Epithelial cell of prostate (primary cell): ENCODE results near the gene KIF17.

Experiments
- DNase-seq: peaks from one replicate; pipeline ENCODE4 v3.0.0-alpha.2; 2011; ENCODE audit warnings: low read depth, low spot score
- H3K27ac ChIP-seq: fragments of 450-650 bp; 2 replicates; pipeline ENCODE4 v1.5.1; 2017; ENCODE audit warnings: mild to moderate bottlenecking

The KIF17 gene

GRCh38 chr1:20666146-20666545 lies 51.7 kb downstream of the KIF17 start:
- no peak overlapping the region for H3K27ac ChIP-seq
- DNase-seq = no peak

GRCh38 chr1:20665726-20666125 lies 52.1 kb downstream of the KIF17 start:
- no peak for DNase-seq

DNA sequence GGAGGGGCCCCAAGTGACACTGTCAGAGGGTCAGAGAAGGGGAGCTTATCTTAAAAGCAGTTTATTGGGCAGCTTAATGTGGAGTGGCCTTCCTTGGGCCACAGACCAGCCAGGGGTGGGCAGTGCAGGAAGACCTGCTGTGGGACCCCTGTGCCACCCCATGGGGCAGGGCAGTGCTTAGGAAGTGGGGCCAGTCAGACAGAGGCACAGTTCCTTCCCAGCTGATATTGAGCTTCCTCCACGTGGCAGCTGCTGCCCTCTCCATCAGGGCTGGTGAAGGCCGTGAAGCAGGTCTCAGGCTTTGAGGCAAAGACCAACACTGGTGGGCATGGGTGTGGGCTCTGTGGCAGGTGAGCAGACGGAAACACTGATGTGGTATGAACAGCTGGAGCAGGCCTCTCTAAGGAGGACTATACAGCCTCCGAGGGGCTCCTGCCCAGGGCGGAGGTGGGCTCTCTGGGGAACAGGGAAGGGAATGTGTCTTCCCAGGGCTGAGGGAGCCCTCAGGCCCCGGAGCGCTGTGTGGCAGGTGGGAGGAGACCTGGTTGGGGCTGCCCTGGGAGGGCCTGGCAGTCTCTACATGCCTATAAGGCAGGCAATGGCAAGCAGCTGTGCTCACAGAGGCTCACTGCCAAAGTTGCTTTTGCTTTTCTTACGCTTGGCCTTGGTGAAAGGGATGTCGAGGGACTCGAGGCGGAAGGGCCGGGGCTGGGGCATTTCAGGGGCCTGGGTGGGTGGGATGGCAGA lies 53.7 kb downstream of the KIF17 start:
- no peak overlapping the region for H3K27ac ChIP-seq
- no peak for DNase-seq

More at GRCh38 chr1:20665726-20666125, 52.1 kb downstream of the KIF17 start:
- no peak overlapping the region for H3K27ac ChIP-seq

GRCh38 chr1:20663365-20663764 lies 54.4 kb downstream of the KIF17 start:
- H3K27ac ChIP-seq = no peak overlapping the region
- DNase-seq = no peak

DNA sequence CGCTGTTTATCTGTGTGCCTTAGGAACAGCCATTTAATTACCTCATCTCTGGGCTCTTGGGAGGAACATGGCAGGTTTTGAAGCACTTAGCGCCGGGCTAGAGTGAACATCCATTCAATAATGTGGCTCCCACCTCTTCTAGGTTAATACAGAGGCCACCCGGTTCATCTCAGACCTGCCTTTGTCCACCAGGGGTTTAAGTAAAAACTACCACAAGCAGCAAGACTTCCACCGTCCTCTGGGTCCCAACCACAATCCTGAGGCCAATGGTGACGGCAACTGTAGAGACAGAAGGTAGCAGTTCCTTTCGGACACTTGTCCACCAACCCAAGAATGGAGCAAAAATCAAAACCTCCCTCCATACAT lies 55.7 kb downstream of the KIF17 start:
- H3K27ac ChIP-seq = peak overlapping the region; percentile 38
- no peak for DNase-seq

GRCh38 chr1:20661207-20662109 lies 56.3 kb downstream of the KIF17 start, which contains the start of gene DDOST:
Gene DDOST (minus strand): TSS chr1:20661369. CDS start chr1:20661350, 19 bp downstream.
- H3K27ac ChIP-seq = peak within 1 kb of the TSS; percentile 38
- DNase-seq = peak; percentile 82

DNA sequence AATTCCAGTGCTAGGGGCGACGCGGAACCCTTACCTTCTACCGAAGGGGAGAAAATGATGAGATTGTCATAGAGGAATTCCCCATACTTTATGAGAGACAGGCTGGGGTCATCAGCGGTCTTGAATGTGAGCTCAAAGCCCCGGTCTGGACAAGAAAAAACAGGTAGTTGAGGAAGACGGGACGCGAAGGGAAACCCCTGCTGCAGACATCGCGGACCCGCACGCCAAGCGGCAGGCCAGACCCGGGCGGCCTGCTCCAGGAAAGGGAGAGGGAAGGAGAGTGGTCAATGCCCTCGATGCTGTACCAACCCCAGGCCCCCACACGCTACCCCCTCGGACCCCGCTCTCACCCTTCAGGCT lies 57.0 kb downstream of the KIF17 start:
- peak overlapping the region; percentile 38 for H3K27ac ChIP-seq
- no peak for DNase-seq

DNA sequence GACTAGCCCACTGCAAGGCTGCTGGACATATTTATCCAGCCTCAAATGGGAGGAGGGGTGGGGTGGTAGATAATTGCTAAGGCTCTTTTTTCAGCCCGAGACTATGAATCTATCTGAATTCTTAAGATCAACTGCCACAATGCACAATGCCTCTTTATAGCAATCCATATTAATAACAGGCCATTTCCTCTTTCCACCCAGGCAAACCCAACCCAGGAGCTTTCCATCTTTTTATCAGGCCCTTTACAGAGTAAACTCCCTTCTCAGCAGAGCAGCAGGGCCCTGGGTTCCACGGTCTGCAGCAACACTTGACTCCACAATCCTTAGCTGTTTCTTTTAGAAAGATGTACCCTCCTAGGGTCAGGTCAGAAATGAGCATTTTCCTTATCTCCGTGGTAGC lies 57.4 kb downstream of the KIF17 start:
- DNase-seq = no peak
- peak overlapping the region; percentile 38 for H3K27ac ChIP-seq

DNA sequence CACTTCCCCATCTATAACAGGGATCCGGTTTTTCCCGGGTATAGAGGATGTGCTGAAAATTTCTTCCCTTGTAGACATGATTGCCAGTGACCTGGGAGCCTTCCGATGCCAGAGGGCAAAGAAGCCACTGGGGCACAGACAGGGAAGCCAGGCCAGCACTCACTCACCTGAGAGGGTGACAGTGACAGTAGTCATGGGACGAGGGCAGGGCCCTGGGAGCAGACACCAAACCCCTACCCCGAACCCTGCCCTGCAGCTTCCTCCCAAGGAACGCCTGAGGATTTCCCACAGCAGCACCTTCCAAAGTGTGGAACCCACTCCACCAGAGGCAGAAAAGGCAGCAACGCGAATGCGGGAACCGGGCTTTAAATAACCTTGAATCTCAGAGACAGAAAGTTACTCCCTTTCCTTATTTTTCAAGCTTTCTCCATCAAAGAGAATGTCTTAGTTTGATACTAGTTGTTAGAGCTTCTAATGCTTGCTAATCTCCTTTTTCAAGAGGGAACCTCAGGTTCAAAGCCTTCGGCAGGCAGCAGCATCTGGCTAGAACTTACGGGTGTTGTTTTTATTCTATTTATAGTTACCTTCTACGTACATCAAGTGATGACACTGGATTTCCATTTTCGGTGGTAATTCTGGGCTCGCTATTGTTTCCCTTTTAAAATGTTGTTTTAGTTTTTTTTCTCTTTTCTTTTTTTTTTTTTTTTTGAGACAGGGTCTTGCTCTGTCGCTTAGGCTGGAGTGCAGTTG lies 59.5 kb downstream of the KIF17 start:
- H3K27ac ChIP-seq = no peak overlapping the region
- DNase-seq = no peak

DNA sequence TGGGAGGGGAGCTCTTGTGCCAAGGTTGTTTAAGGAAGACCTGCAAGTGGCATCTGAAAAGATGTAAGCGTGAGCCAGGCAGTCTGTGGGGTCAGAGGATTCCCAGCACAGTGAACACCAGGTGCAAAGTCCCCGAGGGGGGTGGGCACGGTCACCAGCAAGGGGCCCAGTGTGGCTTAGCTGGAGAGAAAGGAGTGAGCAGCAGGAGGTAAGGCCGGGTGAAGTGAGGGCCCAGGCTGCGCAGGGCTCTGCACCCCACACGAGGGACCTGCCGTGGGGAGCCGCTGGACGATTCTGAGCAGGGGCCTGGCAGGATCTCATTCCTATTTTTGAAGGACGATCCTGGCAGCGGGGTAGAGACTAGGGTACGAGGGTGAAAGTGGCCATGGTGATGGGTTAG lies 60.8 kb downstream of the KIF17 start:
- no peak overlapping the region for H3K27ac ChIP-seq
- no peak for DNase-seq

- DNase-seq = no peak
- H3K27ac ChIP-seq = no peak overlapping the region
These were observed 63.6 kb downstream of the KIF17 start for GRCh38 chr1:20654104-20654690.

DNA sequence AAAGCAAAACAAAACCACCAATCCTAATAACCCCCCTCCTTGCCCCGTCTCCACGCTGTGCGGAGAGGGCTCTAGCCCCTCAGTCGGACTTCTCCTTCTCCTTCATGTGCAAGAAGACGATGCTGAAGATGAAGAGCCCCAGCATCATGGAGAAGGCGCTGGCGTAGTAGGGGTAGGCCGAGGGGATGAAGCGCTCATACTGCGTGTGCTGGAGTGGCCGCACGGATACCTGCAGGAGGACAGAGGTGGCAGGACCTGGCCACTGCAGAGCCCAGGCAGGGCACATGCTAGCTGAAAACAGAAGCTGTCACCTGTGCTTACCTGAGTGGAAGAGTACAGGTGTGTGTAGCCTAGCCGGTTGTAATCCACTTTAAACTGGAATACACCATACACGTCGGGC lies 65.5 kb downstream of the KIF17 start:
- no peak for DNase-seq
- no peak overlapping the region for H3K27ac ChIP-seq

DNA sequence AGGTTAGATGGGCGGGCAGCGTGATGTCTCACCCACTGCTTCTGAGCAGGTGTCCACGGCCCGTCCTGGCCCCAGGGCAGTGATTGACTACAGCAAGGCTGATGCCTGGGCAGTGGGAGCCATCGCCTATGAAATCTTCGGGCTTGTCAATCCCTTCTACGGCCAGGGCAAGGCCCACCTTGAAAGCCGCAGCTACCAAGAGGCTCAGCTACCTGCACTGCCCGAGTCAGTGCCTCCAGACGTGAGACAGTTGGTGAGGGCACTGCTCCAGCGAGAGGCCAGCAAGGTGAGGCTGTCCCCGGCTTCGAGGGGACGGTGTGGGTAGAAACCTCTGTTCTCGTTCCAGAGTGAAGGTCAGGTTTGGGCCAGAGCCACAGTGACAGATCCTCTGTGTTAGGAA lies 68.9 kb downstream of the KIF17 start:
- no peak for DNase-seq
- no peak overlapping the region for H3K27ac ChIP-seq

- DNase-seq = no peak
- H3K27ac ChIP-seq = no peak overlapping the region
These were observed 69.4 kb downstream of the KIF17 start for GRCh38 chr1:20648438-20648837.

- no peak overlapping the region for H3K27ac ChIP-seq
- DNase-seq = no peak
These were observed 72.4 kb downstream of the KIF17 start for GRCh38 chr1:20645414-20645813.

GRCh38 chr1:20644416-20644815 lies 73.4 kb downstream of the KIF17 start:
- no peak overlapping the region for H3K27ac ChIP-seq
- no peak for DNase-seq

DNA sequence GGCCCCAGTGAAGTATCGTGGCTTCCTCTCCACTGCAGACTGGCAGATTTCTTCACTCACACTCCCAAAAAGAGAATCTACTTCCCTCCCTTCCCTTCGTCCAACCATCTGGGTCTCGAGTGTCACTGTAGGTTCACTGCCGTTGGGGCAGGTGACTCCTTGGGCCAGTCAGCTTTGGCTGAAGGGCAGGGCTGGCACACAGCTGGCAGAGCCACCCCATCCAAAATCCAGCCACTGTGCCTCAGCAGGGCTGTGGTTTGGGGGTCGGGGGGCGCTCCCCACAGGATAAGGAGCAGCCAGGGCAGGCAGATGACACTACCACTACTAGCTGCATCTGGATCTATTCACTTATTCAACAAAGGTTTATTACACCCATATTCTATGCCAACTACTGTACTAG lies 74.7 kb downstream of the KIF17 start:
- DNase-seq = no peak
- H3K27ac ChIP-seq = no peak overlapping the region

DNA sequence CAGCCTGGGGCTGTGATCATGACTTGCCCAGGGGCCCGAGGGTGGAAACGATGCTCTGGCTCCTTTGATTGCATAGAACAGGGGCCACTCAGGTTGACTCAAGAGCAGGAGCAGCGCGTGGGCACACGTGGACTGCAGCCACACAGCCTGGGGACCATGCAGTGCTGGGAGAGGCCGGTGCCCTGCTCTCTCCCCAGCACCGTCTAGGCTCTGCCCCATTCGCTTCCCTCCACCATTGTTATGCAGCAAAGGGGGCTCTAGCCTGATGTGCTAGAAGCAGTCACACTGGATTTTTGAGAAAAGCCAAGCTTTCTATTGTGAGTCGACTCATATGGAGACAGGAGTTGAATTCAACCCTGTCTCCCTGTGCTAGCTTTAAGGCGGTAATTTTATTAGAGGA lies 75.8 kb downstream of the KIF17 start:
- no peak overlapping the region for H3K27ac ChIP-seq
- DNase-seq = no peak

DNA sequence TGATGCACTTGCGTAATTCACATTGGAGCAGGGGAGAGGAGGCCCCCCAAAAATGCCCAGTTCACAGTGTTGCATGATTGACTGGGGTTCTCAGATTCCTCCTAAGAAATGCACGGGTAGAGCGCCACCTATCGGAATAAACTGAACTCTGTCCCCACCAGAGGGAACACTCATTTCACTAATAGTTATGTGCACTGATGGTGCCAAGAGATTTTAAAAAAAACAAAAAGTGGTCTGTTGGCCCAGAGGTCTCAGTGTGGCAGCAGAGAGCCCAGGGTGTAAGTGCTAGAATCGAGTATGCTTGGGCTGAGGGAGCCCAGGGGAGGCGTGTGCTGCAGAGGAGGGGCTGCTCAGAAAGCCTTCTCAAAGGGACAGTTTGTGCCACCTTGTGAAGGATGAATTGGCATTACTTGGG lies 77.6 kb downstream of the KIF17 start:
- H3K27ac ChIP-seq = no peak overlapping the region
- peak; percentile 8 for DNase-seq

GRCh38 chr1:20636785-20637347 lies 80.9 kb downstream of the KIF17 start:
- H3K27ac ChIP-seq = no peak overlapping the region
- DNase-seq = no peak
